GM21447 (cell line): ENCODE results near the gene AXIN1.

ENCODE experiments used
- ATAC-seq: cut with Tn5 transposase; IDR thresholded peaks from one replicate; pipeline ENCODE4 v1.9.1; 2021; ENCODE audit not compliant: unreplicated experiment

Gene AXIN1

DNA sequence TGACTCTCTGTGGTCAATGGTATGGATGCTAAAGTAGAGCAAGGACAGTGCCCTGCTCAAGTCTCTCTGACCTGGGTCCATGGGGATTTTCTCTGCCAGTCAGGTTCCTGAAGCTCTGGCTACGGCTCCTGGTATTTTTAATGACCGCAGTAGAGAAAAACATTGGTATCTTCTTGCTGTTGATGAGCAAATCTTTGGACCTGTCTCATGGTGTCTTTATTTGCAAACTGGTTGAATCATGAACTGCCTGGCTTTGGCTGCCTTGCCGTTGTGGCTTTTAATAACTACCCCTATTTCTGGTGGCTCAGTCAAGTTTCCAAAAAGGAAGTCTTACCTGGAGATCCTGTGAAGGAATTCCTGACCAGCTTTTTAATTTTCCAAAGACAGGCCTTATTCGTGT lies 109.2 kb downstream of the AXIN1 start:
- no peak for ATAC-seq

DNA sequence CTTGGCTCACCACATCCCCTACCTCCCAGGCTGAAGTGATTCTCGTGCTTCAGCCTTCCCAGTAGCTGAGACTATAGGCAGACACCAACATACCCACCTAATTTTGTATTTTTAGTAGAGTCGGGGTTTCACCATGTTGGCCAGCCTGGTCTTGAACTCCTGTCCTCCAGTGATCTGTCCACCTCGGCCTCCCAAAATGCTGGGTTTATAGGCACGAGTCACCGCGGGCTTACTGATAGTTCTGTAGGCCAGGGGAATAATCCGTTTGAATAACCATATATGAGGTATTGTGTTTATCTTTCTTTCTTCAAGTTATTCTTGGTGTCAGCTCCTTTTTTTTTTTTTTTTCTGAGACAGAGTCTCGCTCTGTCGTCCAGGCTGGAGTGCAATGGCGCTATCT lies 110.2 kb downstream of the AXIN1 start:
- ATAC-seq, result no peak

DNA sequence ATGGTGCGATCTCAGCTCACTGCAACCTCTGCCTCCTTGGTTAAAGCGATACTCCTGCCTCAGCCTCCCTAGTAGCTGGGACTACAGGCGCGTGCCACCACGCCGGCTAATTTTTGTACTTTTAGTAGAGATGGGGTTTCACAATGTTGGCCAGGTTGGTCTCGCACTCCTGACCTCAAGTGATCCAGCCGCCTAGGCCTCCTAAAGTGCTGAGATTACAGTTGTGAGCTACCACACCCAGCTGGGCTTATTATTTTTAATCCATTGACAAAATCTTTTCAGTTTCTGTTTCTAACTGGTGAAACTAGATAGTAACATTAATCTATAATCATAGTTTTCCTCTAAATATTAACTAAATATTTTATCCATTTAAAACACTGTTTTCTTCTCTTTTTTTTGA lies 112.0 kb downstream of the AXIN1 start:
- ATAC-seq, result no peak

DNA sequence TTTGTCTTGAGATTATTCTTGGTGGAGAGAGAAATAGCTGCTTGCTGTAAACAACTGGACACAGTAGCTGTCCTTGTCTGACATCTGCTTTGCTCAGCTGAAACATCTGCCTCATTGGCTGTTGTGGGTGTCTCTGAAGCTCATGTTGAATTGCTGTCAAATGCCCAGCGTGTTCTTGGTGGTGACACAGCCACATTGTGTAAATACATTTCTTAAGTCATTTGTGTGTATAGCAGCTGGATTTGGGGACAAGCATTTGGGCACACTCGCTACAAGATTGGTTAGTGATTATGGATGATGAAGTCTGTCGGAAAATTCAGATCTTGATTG lies 112.6 kb downstream of the AXIN1 start:
- ATAC-seq, result no peak
